ENCODE measurements around the gene GBP3.

DNA sequence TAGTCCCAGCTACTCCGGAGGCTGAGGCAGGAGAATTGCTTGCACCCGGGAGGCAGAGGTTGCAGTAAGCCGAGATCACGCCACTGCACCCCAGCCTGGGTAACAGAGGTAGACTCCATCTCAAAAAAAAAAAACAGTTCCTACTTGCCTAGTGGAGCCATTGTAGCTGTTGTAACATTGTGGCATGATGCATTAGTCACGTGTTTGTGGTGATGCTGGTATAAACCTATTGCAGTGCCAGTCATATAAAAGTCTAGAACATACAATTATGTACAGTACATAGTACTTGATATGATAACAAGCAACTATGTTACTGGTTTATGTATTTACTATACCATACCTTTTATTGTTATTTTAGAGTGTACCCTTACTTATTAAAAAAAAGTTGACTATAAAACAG is 46.4 kb downstream of the GBP3 start:
- TF ChIP-seq, protein P1, sequence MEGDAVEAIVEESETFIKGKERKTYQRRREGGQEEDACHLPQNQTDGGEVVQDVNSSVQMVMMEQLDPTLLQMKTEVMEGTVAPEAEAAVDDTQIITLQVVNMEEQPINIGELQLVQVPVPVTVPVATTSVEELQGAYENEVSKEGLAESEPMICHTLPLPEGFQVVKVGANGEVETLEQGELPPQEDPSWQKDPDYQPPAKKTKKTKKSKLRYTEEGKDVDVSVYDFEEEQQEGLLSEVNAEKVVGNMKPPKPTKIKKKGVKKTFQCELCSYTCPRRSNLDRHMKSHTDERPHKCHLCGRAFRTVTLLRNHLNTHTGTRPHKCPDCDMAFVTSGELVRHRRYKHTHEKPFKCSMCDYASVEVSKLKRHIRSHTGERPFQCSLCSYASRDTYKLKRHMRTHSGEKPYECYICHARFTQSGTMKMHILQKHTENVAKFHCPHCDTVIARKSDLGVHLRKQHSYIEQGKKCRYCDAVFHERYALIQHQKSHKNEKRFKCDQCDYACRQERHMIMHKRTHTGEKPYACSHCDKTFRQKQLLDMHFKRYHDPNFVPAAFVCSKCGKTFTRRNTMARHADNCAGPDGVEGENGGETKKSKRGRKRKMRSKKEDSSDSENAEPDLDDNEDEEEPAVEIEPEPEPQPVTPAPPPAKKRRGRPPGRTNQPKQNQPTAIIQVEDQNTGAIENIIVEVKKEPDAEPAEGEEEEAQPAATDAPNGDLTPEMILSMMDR (IDR thresholded peaks at IDR 0.05; ENCODE audit: low read depth, low read length, poor library complexity, severe bottlenecking): no peak
- TF ChIP-seq EZH2phosphoT487 (IDR thresholded peaks at IDR 0.05; ENCODE audit: borderline replicate concordance, low read length): no peak
